Keratinocyte (primary cell): ENCODE results near the gene ZGPAT. TPM values are rescaled to one million over a fixed set of nuclear protein-coding genes. Genes with fewer than 3 reads are reported as not detected.

ENCODE experiments used
- DNase-seq: peaks from one replicate; pipeline ENCODE4 v3.0.0-alpha.2; 2011; ENCODE audit warnings: low read depth, missing footprints, low spot score
- FAIRE-seq: peaks from 2 replicates; lab custom pipeline; 2011; peaks lifted over from hg19 to GRCh38; lab: Jason Lieb, UNC
- H2AFZ ChIP-seq: 2 replicates; pipeline ENCODE4 v1.6.0; 2012; ENCODE audit warnings: low read length, control low read depth, inconsistent platforms; ENCODE audit not compliant: control insufficient read depth
- H3K27ac ChIP-seq: 2 replicates; pipeline ENCODE4 v1.5.1; 2011; ENCODE audit warnings: low read length; ENCODE audit not compliant: control insufficient read depth, insufficient read depth
- H3K27me3 ChIP-seq: 3 replicates; pipeline ENCODE4 v1.6.0; 2011; ENCODE audit warnings: low read length; ENCODE audit not compliant: control insufficient read depth, insufficient read depth; ENCODE audit errors: extremely low read depth
- H3K36me3 ChIP-seq, 2 experiments: 2 replicates in 1 of 2; 3 replicates in 1 of 2; pipeline ENCODE4 v1.5.1; 2011; ENCODE audit warnings: low read length in 2 of 2, mild to moderate bottlenecking in 1 of 2; ENCODE audit not compliant: control insufficient read depth in 2 of 2, insufficient read depth in 2 of 2; ENCODE audit errors: extremely low read depth in 1 of 2
- H3K4me1 ChIP-seq: 3 replicates; pipeline ENCODE4 v1.5.1; 2011; ENCODE audit warnings: low read length; ENCODE audit not compliant: control insufficient read depth, insufficient read depth; ENCODE audit errors: extremely low read depth
- H3K4me2 ChIP-seq: 3 replicates; pipeline ENCODE4 v1.6.0; 2011; ENCODE audit warnings: low read depth, low read length; ENCODE audit not compliant: control insufficient read depth, insufficient read depth; ENCODE audit errors: extremely low read depth
- H3K4me3 ChIP-seq, 3 experiments: fragments of 200-600 bp in 1 of 3; sonication (generic) in 1 of 3; 2 replicates in 2 of 3; 3 replicates in 1 of 3; pipeline ENCODE4 v1.5.1; 2011 to 2016; ENCODE audit warnings: low read length in 3 of 3, mild to moderate bottlenecking in 3 of 3, control low read depth in 2 of 3, inconsistent platforms in 1 of 3, low read depth in 1 of 3, mixed read lengths in 1 of 3, mixed run types in 1 of 3, moderate library complexity in 1 of 3; ENCODE audit not compliant: control insufficient read depth in 2 of 3, insufficient read depth in 2 of 3; ENCODE audit errors: extremely low read depth in 1 of 3
- H3K79me2 ChIP-seq: 2 replicates; pipeline ENCODE4 v1.6.0; 2012; ENCODE audit warnings: low read length; ENCODE audit not compliant: control insufficient read depth, insufficient read depth
- H3K9ac ChIP-seq: 3 replicates; pipeline ENCODE4 v1.6.0; 2011; ENCODE audit warnings: low read length; ENCODE audit not compliant: control insufficient read depth, insufficient read depth; ENCODE audit errors: extremely low read depth
- H3K9me1 ChIP-seq: 3 replicates; pipeline ENCODE4 v1.6.0; 2011; ENCODE audit warnings: low read length; ENCODE audit not compliant: control insufficient read depth, insufficient read depth; ENCODE audit errors: extremely low read depth
- H3K9me3 ChIP-seq: 2 replicates; pipeline ENCODE4 v1.5.1; 2012; ENCODE audit warnings: low read depth, low read length; ENCODE audit not compliant: control insufficient read depth
- H4K20me1 ChIP-seq: 3 replicates; pipeline ENCODE4 v1.6.0; 2011; ENCODE audit warnings: low read length; ENCODE audit not compliant: control insufficient read depth, insufficient read depth; ENCODE audit errors: extremely low read depth
- EZH2 ChIP-seq: IDR thresholded peaks from one replicate; pipeline ENCODE4 v1.6.1; 2012; ENCODE audit warnings: inconsistent platforms, mild to moderate bottlenecking, low read length, moderate library complexity
- dilution Hi-C: fragments of 300-500 bp; cut with MboI; formaldehyde crosslinking; loops from one replicate; pipeline ENCODE4 v1.7.0; 2020; ENCODE audit warnings: low sequenced_read_pairs; ENCODE audit not compliant: extremely low pct_ligation_motif_present
- polyA plus RNA-seq, 5 experiments: library from polyadenylated mRNA; depleted of rRNA in 3 of 5; stranded (reverse) in 3 of 5; stranded (forward) in 1 of 5; unstranded in 1 of 5; fragments of >200 nt; gene quantifications; 1 replicate in 1 of 5; 2 replicates in 3 of 5; 3 replicates in 1 of 5; pipeline versions ENCODE4 v1.2.1 to v1.2.3, GENCODE V29; 2011 to 2012; ENCODE audit warnings: missing spikeins in 2 of 5, low read depth in 1 of 5, low replicate concordance in 1 of 5
- TF ChIP-seq, protein P1 (sequence below), 3 experiments: IDR thresholded peaks in 1 of 3; conservative IDR thresholded peaks in 1 of 3; optimal IDR thresholded peaks in 1 of 3; 2 replicates in 2 of 3; 3 replicates in 1 of 3; pipeline versions ENCODE3 to v1.5.1; 2011; ENCODE audit warnings: low read length in 3 of 3, mild to moderate bottlenecking in 3 of 3, moderate library complexity in 2 of 3, control low read depth in 1 of 3, inconsistent platforms in 1 of 3; ENCODE audit not compliant: insufficient read depth in 2 of 3; ENCODE audit errors: extremely low read depth in 1 of 3

The ZGPAT gene
- polyA plus RNA-seq, 1 donor (not counting 4 experiments of a cell fraction or from before 2014, with no cell fraction given): 7.8 TPM

DNA sequence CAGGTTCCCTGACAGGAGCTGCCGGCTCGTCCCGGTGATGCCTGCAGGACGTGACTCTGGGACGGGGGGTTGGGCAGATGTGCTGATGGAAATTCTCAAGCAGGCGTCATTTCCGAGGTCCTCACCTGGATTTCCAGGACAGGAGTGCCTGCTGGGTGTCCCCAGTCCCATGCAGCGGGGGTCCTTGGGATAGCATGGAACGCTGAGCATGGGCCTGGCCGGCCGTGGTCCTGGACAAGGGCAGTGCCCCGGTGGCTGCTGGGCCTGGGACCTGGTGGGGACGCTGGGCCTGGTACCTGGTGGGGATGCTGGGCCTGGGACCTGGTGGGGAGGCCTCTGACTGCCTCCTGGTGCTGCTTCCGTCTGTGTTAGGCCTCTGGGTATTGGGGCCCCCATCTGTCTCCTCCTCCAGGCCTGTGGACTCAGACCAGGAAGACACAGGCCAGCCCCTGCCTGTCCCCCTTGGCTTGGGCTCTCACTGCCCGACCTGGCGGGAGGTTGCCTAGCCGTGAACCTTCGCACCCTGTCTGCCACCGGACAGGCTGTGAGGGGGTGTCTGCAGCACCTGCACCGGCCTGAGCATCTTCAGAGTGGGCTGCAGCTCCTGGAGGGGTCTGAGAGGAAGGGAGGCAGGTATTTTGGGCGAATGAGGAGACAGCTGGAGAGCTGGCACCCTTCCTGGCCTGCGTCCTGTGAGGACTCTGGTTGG, 43.5 kb upstream of the ZGPAT start:
- Histone ChIP-seq H3K4me2 (no peak overlapping the region), H3K4me3 (no peak overlapping the region), H3K9me1 (no peaks in the 10 kb centered on the region), H3K4me1 (peaks cover 2% of the 10 kb centered on the region), H3K9me3 (no peaks in the 10 kb centered on the region), H3K36me3 (peaks cover 27 to 28% of the 10 kb centered on the region in 2 experiments), H3K27me3 (no peaks in the 10 kb centered on the region), H3K9ac (no peak overlapping the region), H2AFZ (no peak overlapping the region), H4K20me1 (no peaks in the 10 kb centered on the region), H3K79me2 (peaks cover 20% of the 10 kb centered on the region), H3K27ac (no peak overlapping the region)
- TF ChIP-seq, protein P1, sequence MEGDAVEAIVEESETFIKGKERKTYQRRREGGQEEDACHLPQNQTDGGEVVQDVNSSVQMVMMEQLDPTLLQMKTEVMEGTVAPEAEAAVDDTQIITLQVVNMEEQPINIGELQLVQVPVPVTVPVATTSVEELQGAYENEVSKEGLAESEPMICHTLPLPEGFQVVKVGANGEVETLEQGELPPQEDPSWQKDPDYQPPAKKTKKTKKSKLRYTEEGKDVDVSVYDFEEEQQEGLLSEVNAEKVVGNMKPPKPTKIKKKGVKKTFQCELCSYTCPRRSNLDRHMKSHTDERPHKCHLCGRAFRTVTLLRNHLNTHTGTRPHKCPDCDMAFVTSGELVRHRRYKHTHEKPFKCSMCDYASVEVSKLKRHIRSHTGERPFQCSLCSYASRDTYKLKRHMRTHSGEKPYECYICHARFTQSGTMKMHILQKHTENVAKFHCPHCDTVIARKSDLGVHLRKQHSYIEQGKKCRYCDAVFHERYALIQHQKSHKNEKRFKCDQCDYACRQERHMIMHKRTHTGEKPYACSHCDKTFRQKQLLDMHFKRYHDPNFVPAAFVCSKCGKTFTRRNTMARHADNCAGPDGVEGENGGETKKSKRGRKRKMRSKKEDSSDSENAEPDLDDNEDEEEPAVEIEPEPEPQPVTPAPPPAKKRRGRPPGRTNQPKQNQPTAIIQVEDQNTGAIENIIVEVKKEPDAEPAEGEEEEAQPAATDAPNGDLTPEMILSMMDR (optimal IDR thresholded peaks at IDR 0.05 in 1 of 3, IDR thresholded peaks at IDR 0.05 in 1 of 3, conservative IDR thresholded peaks at IDR 0.05 in 1 of 3; ENCODE audit: extremely low read depth in 1 of 3, insufficient read depth in 2 of 3, low read length in 3 of 3): no peak
- TF ChIP-seq EZH2: no peak
- DNase-seq (no peak), FAIRE-seq (no peak)
- dilution Hi-C loops: no loop called here

DNA sequence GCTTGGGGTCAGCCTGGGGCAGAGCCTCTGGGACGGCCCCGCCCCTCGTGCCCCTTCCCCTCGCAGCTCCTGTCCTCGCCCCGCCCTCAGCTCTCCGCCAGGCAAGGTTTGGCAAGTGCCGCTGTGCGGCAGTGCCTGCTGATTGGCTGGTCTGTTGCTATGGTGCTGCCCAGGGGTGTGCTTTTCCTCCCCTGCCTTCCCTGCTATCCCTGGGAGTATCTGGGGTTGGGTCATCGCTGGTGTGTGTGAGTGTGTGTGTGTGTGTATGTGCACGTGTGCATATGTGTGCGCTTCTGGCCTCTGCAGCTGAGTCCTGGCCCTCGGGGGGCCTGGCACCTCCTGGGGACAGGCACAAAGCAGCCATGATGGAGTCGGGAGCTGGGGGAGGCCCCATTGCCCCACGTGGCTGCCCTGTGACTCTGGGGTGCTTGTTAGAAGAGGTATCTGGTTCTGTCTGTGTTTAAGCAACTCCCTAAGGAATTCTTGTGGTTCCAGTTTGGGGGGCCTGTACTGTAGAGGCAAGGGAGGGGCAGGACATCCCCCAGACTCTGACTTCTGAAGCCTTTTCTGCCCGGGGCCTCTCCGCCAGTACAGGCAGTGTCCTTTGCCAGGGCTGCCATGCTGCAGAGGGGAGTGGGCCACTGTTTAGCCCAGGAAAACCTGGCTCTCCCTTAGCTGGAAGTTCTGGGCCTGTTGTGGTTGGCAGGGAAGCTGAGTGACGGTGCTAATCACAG, 42.8 kb upstream of the ZGPAT start:
- Histone ChIP-seq H3K4me2 (no peak overlapping the region), H2AFZ (no peak overlapping the region), H3K27ac (no peak overlapping the region), H3K9me3 (no peaks in the 10 kb centered on the region), H3K9me1 (no peaks in the 10 kb centered on the region), H3K79me2 (peaks cover 13% of the 10 kb centered on the region), H3K27me3 (no peaks in the 10 kb centered on the region), H3K4me1 (no peaks in the 10 kb centered on the region), H3K4me3 (no peak overlapping the region), H3K9ac (no peak overlapping the region), H4K20me1 (no peaks in the 10 kb centered on the region), H3K36me3 (peaks cover 27 to 28% of the 10 kb centered on the region in 2 experiments)
- DNase-seq: no peak
- no peak for FAIRE-seq
- TF ChIP-seq, protein P1 (optimal IDR thresholded peaks at IDR 0.05 in 1 of 3, IDR thresholded peaks at IDR 0.05 in 1 of 3, conservative IDR thresholded peaks at IDR 0.05 in 1 of 3; ENCODE audit: extremely low read depth in 1 of 3, insufficient read depth in 2 of 3, low read length in 3 of 3): no peak
- no peak for TF ChIP-seq EZH2
- dilution Hi-C loops: no loop called here
